WTC11 (cell line): Measurements from ENCODE around the gene SEL1L3.

Source experiments
- CREB1 ChIP-seq: sonication (generic); formaldehyde crosslinking; IDR thresholded peaks from 2 replicates; pipeline ENCODE4 v1.8.0; 2023; ENCODE audit warnings: mild to moderate bottlenecking, missing genetic modification reagents
- EMX1 ChIP-seq: fragments of 250-450 bp; sonication (Bioruptor Pico); IDR thresholded peaks from 2 replicates; pipeline ENCODE4 v1.8.0; 2021; ENCODE audit warnings: mild to moderate bottlenecking
- JUN ChIP-seq: sonication (generic); formaldehyde crosslinking; IDR thresholded peaks from 2 replicates; pipeline ENCODE4 v1.8.0; 2023; ENCODE audit warnings: mild to moderate bottlenecking, missing genetic modification reagents
- SP1 ChIP-seq: sonication (generic); formaldehyde crosslinking; conservative IDR thresholded peaks from 2 replicates; pipeline ENCODE4 v1.8.1; 2022; ENCODE audit warnings: missing genetic modification reagents
- ZNF138 ChIP-seq: sonication (generic); formaldehyde crosslinking; conservative IDR thresholded peaks from 2 replicates; pipeline ENCODE4 v1.8.1; 2022; ENCODE audit warnings: mild to moderate bottlenecking, moderate library complexity, missing genetic modification reagents
- TF ChIP-seq, protein P1 (sequence below): sonication (generic); formaldehyde crosslinking; IDR thresholded peaks from 2 replicates; pipeline ENCODE4 v1.8.1; 2022; ENCODE audit warnings: low read depth, mild to moderate bottlenecking, moderate library complexity, missing genetic modification reagents, borderline replicate concordance
- TF ChIP-seq, protein P2 (sequence below): fragments of 200-600 bp; IDR thresholded peaks from 2 replicates; pipeline ENCODE4 v1.8.0; 2022; ENCODE audit warnings: antibody characterized with exemption
- TF ChIP-seq, protein P3 (sequence below): sonication (generic); formaldehyde crosslinking; IDR thresholded peaks from 2 replicates; pipeline ENCODE4 v1.8.0; 2022; ENCODE audit warnings: missing genetic modification reagents

DNA sequence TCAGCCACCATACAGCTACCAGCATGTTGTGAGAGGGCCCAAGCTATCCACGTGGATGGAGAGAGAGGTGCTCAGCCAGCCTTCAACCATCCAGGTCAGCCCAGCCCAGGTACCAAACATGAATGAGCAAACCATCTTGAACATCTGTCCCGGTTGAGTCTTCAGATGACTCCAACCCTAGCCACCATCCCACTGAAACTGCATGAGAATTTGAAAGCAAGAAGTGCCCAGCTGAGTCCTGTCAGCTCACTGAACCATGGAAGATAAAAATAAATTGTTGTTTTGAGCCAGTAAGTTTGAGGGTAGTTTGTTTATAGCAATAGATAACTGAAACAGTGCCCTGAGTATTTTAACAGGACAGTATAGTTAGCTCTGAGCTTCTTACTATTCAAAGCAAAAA, 7.3 kb upstream of the SEL1L3 start:
- TF ChIP-seq, protein P1, sequence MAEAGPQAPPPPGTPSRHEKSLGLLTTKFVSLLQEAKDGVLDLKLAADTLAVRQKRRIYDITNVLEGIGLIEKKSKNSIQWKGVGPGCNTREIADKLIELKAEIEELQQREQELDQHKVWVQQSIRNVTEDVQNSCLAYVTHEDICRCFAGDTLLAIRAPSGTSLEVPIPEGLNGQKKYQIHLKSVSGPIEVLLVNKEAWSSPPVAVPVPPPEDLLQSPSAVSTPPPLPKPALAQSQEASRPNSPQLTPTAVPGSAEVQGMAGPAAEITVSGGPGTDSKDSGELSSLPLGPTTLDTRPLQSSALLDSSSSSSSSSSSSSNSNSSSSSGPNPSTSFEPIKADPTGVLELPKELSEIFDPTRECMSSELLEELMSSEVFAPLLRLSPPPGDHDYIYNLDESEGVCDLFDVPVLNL (CRISPR knock-in tag) = no peak
- TF ChIP-seq, protein P2, sequence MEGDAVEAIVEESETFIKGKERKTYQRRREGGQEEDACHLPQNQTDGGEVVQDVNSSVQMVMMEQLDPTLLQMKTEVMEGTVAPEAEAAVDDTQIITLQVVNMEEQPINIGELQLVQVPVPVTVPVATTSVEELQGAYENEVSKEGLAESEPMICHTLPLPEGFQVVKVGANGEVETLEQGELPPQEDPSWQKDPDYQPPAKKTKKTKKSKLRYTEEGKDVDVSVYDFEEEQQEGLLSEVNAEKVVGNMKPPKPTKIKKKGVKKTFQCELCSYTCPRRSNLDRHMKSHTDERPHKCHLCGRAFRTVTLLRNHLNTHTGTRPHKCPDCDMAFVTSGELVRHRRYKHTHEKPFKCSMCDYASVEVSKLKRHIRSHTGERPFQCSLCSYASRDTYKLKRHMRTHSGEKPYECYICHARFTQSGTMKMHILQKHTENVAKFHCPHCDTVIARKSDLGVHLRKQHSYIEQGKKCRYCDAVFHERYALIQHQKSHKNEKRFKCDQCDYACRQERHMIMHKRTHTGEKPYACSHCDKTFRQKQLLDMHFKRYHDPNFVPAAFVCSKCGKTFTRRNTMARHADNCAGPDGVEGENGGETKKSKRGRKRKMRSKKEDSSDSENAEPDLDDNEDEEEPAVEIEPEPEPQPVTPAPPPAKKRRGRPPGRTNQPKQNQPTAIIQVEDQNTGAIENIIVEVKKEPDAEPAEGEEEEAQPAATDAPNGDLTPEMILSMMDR = no peak
- TF ChIP-seq JUN (CRISPR knock-in tag) (no peak), CREB1 (no peak), SP1 (no peak), EMX1 (CRISPR knock-in tag) (no peak), ZNF138 (CRISPR knock-in tag) (no peak)
- TF ChIP-seq, protein P3, sequence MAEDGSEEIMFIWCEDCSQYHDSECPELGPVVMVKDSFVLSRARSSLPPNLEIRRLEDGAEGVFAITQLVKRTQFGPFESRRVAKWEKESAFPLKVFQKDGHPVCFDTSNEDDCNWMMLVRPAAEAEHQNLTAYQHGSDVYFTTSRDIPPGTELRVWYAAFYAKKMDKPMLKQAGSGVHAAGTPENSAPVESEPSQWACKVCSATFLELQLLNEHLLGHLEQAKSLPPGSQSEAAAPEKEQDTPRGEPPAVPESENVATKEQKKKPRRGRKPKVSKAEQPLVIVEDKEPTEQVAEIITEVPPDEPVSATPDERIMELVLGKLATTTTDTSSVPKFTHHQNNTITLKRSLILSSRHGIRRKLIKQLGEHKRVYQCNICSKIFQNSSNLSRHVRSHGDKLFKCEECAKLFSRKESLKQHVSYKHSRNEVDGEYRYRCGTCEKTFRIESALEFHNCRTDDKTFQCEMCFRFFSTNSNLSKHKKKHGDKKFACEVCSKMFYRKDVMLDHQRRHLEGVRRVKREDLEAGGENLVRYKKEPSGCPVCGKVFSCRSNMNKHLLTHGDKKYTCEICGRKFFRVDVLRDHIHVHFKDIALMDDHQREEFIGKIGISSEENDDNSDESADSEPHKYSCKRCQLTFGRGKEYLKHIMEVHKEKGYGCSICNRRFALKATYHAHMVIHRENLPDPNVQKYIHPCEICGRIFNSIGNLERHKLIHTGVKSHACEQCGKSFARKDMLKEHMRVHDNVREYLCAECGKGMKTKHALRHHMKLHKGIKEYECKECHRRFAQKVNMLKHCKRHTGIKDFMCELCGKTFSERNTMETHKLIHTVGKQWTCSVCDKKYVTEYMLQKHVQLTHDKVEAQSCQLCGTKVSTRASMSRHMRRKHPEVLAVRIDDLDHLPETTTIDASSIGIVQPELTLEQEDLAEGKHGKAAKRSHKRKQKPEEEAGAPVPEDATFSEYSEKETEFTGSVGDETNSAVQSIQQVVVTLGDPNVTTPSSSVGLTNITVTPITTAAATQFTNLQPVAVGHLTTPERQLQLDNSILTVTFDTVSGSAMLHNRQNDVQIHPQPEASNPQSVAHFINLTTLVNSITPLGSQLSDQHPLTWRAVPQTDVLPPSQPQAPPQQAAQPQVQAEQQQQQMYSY (CRISPR knock-in tag) = no peak
